GM21717 (cell line): ENCODE results near the gene INTS11.

Experiments used
- ATAC-seq: cut with Tn5 transposase; IDR thresholded peaks from one replicate; pipeline ENCODE4 v1.9.1; 2021; ENCODE audit warnings: mild to moderate bottlenecking, moderate library complexity; ENCODE audit not compliant: unreplicated experiment

Gene INTS11

GRCh38 chr1:1345384-1345783, 20.9 kb upstream of the INTS11 start:
- no peak for ATAC-seq

DNA sequence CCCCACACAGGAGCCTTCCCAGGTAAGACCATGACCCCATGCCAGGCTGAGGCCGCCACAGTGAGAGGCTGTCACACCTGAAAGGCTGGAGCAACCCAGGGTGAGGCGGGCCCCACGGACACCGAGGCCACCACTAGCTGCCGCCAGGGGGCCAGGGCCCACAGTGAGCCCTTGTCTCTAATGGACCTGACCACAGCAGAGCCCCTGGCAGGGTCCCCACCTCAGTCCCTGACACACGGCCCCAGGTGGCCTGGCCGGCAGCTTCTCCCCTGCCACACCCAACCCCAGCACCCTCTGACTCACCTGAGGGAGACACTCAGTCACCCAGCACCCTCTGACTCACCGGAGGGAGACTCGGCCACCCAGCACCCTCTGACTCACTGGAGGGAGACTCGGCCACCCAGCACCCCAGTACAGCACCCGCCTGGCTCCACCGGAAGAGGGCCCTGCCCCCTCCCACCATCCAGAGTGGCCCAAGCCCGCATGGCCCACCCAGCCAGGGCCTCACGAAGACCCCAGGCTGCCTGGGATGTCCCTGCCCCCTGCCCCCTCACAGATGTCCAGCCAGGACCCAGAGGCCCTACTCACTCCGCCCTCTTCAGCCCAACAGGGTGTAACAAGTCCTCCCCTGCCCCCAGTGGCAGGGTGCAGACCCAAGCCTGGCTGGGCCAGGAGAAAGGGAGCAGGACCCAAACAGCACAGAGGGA, 20.3 kb upstream of the INTS11 start:
- ATAC-seq: no peak

DNA sequence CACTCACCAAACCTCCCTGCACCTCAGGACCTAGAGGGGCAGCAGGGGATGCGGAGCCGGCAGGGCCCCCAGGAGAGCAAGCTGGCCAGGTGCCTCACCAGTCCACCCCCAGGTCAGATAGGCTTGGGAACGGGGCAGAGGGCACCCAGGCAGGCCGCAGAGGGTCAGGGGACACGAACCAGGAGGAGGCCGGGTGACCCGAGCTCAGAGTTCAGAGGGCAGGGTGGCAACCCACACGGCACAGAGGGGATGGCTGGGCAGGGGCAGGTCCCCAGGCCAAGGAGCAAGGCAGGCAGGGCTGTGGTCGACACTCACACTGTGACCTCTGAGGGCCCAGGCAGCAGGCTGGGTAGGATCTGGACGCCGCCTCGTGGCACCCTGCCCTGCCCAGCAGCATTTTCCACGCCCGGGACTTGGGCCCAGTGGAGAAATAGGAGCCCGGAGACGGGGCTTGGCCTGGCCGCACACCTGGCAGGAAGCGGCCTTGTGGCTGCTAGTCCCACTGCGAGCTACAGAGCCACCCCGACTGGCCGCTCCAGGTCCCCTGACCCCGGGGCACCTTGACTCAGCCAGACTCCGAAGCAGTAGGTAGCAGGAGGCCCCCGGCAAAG, 19.5 kb upstream of the INTS11 start:
- no peak for ATAC-seq

GRCh38 chr1:1342584-1343115, 18.2 kb upstream of the INTS11 start:
- no peak for ATAC-seq

DNA sequence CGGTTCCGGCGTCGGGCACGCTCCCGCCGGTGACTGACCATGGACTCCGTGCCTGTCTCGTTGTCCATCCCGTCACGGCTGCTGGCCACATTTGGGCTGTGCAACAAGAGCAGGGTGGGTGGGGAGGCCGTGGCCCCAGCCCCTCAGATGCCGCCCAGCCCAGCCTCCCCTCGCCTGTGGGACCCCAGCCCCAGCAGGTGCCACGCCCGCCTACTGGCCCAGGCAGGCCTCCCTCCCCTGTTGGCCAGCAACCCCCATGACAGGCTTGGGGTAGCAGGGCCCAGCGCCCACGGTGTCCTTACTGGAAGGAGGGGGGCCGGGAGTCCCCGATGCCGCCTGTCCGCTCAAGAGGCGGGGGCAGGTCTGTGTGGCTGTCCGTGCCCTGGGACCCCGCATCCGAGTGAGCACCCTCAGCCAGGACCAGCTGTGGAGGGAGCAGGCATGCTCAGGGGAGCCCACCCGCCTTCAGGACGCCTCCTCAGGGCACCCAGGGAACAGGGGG, 17.7 kb upstream of the INTS11 start:
- no peak for ATAC-seq

GRCh38 chr1:1341549-1342021, 17.1 kb upstream of the INTS11 start:
- no peak for ATAC-seq

- no peak for ATAC-seq
These were observed 16.5 kb upstream of the INTS11 start for GRCh38 chr1:1340791-1341548.

DNA sequence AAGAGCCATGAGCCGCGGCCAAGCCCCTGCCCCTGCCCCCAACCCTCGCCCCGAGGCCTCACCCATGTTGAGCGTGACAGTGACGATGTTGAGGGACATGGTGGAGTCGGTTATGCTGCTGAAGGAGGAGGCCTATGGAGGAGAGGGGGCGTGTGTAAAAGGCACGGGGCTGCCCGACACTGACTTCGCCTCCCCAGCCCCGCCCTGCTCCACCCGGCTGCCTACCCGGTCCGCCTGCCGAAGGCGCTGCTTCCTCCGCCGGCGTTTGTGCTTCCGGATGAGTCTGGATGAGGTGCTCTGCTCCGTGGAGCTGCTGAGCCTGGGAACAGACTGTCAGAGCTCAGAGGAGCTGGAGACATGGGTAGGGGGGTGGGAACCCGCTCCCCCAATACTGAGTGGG, 15.7 kb upstream of the INTS11 start:
- no peak for ATAC-seq

- no peak for ATAC-seq
These were observed 13.8 kb upstream of the INTS11 start for GRCh38 chr1:1338278-1338677.

DNA sequence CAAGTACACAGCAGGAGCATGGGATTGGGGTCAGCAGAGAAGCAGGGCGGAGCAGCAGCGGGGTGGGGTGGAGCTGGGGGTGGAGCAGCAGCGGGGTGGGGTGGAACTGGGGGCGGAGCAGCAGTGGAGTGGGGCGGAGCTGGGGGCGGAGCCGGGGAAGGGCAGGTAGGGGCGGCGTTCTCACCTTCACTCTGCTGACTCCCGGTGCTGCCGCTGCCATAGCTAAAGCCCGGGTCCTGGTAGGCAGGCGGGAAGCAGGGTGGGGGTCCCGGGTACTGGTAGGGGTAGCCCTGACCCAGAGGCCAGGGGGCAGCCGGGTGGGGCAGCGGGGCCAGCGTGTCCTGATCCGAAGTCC, 13.3 kb upstream of the INTS11 start:
- no peak for ATAC-seq

DNA sequence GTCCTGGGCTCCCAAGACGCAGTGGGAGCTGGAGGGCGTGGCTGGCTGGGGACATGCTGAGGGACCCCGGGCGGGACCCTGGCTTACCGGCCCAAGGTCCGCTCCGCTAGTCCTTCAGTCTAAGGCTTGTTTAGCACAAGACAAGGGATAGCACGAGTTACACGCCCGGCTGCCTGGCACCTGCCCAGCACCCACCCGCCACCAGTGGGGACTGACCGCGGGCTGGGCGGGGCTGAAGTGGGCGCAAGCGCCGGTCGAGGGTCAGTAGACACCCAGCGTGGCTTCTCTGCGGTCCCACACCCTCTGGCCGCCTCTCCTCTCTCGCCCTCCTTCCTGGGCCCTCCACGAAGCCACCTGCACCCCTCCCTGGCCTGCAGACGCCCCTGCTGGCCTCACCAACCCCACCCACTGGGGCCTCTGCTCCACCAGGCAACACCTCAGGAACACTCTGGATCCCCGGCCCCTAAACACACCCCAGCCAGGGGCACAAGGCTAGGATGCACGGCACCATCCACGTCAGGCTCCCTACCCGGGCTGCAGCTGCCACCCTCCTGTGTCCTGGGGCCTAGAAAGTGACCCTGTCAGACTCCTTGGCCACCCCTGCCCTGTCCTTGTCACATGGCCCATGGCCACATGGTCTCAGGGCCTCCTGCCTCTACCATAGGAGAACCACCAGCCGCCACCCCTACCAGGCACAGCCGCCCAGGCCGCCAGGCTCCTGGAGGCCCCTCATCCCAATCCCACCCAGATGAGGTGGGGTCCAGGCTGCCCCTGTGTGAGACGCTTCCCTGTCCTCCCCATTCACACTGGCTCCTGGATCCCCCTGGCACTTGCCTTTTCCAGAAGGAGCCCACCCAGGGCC, 12.7 kb upstream of the INTS11 start:
- no peak for ATAC-seq

- ATAC-seq: no peak
These were observed 12.0 kb upstream of the INTS11 start for GRCh38 chr1:1336446-1336845.

DNA sequence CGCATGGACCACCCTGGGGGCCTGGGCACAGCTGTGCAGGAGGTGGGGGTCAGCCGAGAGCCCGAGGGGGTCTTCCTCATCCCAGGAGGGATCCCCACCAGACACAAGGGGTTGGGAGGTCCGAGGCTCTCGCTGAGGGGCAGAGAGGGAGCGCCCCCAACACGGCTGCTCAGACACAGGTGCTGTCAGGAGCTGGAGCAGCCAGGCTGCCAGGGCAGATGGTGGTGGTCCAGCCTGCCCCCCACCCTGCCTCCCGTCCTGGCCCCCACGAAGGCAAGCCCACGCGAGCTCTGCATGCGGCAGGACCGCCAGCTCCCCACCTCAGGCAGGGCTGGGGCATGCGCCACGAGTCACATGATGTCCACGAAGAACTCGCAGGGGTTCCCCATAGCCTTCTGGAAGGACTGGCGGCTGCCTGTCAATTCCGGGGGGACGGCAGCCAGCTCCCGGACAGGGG, 11.4 kb upstream of the INTS11 start:
- ATAC-seq: no peak

GRCh38 chr1:1335283-1335682, 10.8 kb upstream of the INTS11 start:
- no peak for ATAC-seq

- ATAC-seq: no peak
These were observed 10.4 kb upstream of the INTS11 start for GRCh38 chr1:1334835-1335234.

DNA sequence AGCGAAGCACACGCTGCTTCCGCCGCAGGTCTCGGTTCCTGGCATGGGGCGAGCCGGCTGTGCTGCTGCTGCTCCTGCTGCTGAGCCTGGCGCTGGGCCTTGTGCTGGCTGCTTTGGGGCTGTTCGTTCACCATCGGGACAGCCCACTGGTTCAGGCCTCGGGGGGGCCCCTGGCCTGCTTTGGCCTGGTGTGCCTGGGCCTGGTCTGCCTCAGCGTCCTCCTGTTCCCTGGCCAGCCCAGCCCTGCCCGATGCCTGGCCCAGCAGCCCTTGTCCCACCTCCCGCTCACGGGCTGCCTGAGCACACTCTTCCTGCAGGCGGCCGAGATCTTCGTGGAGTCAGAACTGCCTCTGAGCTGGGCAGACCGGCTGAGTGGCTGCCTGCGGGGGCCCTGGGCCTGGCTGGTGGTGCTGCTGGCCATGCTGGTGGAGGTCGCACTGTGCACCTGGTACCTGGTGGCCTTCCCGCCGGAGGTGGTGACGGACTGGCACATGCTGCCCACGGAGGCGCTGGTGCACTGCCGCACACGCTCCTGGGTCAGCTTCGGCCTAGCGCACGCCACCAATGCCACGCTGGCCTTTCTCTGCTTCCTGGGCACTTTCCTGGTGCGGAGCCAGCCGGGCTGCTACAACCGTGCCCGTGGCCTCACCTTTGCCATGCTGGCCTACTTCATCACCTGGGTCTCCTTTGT, 9.2 kb upstream of the INTS11 start:
- no peak for ATAC-seq

- no peak for ATAC-seq
These were observed 8.5 kb upstream of the INTS11 start for GRCh38 chr1:1332774-1333480.

GRCh38 chr1:1332031-1332755, 7.7 kb upstream of the INTS11 start:
- ATAC-seq: no peak
